HCT116 (cell line): ENCODE results near the gene ARHGAP42. TPM values are rescaled to one million over a fixed set of nuclear protein-coding genes. Genes with fewer than 3 reads are reported as not detected.

Source experiments
- ATAC-seq: fragments of 200-7000 bp; cut with Tn5 transposase; 2 replicates; pipeline ENCODE4 v1.9.1; 2020; ENCODE audit warnings: mild to moderate bottlenecking, moderate library complexity
- BruUV-seq: library from RNA; stranded (reverse); fragments of 400-500 nt; replicated peaks from 2 replicates; lab custom pipeline; 2021; lab: Mats Ljungman, UMichigan
- CTCF ChIA-PET: fragments of 300-600 bp; sonication (Branson Sonifier 250); formaldehyde crosslinking; loops from one replicate; lab custom pipeline; 2021; ENCODE audit warnings: antibody characterized with exemption; lab: Charles Lee
- POLR2A ChIA-PET: fragments of 300-600, 350-600 bp; sonication (Branson Sonifier 250); formaldehyde crosslinking; loops from one replicate; lab custom pipeline; 2021; ENCODE audit warnings: antibody characterized with exemption; lab: Charles Lee
- RAD21 ChIA-PET, 2 experiments: fragments of 300-600 bp; sonication (Branson Sonifier 250); formaldehyde crosslinking; loops; one replicate each; lab custom pipeline; 2023; ENCODE audit warnings: low total read pairs in 2 of 2; ENCODE audit not compliant: uncharacterized antibody in 2 of 2, unreplicated experiment in 2 of 2, low non-redundant PET in 1 of 2; lab: Charles Lee
- DNase-seq: peaks from one replicate; pipeline ENCODE4 v3.0.0-alpha.2; 2010; ENCODE audit warnings: low read depth, low spot score
- H2AFZ ChIP-seq: fragments of 200-600 bp; shearing (Covaris generic), sonication (generic); 2 replicates; pipeline ENCODE4 v1.6.1; 2017; ENCODE audit warnings: low read depth, mixed run types, mixed read lengths, antibody characterized with exemption, low read length; ENCODE audit not compliant: poor library complexity, severe bottlenecking
- H3K27ac ChIP-seq: 2 replicates; pipeline ENCODE4 v1.5.1; 2012; ENCODE audit warnings: low read depth, low read length
- H3K27me3 ChIP-seq: fragments of 200-600 bp; sonication (generic); 2 replicates; pipeline ENCODE4 v1.6.1; 2016; ENCODE audit warnings: mixed run types, low read length, mixed read lengths; ENCODE audit not compliant: insufficient read depth
- H3K36me3 ChIP-seq, 2 experiments: fragments of 200-500 bp in 1 of 2; fragments of 200-600 bp in 1 of 2; sonication (Bioruptor generic) in 1 of 2; sonication (generic) in 1 of 2; 2 replicates each; pipeline versions ENCODE4 v1.5.1 to v1.6.1; 2014 to 2016; ENCODE audit warnings: low read length in 2 of 2, inconsistent platforms in 1 of 2, mixed read lengths in 1 of 2, mixed run types in 1 of 2; ENCODE audit not compliant: insufficient read depth in 2 of 2, control insufficient read depth in 1 of 2
- H3K4me1 ChIP-seq, 2 experiments: fragments of 200-600 bp in 1 of 2; sonication (generic) in 1 of 2; 2 replicates each; pipeline versions ENCODE4 v1.5.1 to v1.6.1; 2012 to 2017; ENCODE audit warnings: low read length in 2 of 2, inconsistent platforms in 1 of 2, mild to moderate bottlenecking in 1 of 2, mixed read lengths in 1 of 2, mixed run types in 1 of 2, moderate library complexity in 1 of 2; ENCODE audit not compliant: insufficient read depth in 2 of 2, control insufficient read depth in 1 of 2
- H3K4me2 ChIP-seq: fragments of 200-600 bp; sonication (generic); 2 replicates; pipeline ENCODE4 v1.6.1; 2017; ENCODE audit warnings: mixed run types, low read length, mixed read lengths
- H3K4me3 ChIP-seq, 2 experiments: fragments of 200-600 bp in 1 of 2; sonication (generic) in 1 of 2; replicated peaks in 1 of 2; 2 replicates each; pipeline ENCODE4 v1.5.1; 2011 to 2016; ENCODE audit warnings: low read length in 2 of 2, control low read depth in 1 of 2, low read depth in 1 of 2, mild to moderate bottlenecking in 1 of 2, mixed read lengths in 1 of 2, mixed run types in 1 of 2
- H3K79me2 ChIP-seq: fragments of 200-600 bp; sonication (generic); 2 replicates; pipeline ENCODE4 v1.6.1; 2017; ENCODE audit warnings: mild to moderate bottlenecking, mixed run types, low read length, moderate library complexity, mixed read lengths; ENCODE audit not compliant: insufficient read depth
- H3K9ac ChIP-seq: fragments of 200-600 bp; sonication (generic); 2 replicates; pipeline ENCODE4 v1.6.1; 2016; ENCODE audit warnings: low read length, mixed read lengths
- H3K9me2 ChIP-seq: fragments of 200-600 bp; sonication (generic), shearing (Covaris generic); 2 replicates; pipeline ENCODE4 v1.6.1; 2017; ENCODE audit warnings: mixed run types, mild to moderate bottlenecking, moderate library complexity; ENCODE audit not compliant: insufficient read depth
- H3K9me3 ChIP-seq, 2 experiments: fragments of 200-500 bp in 1 of 2; fragments of 200-600 bp in 1 of 2; sonication (Bioruptor generic) in 1 of 2; sonication (generic) in 1 of 2; 2 replicates each; pipeline ENCODE4 v1.6.1; 2014 to 2017; ENCODE audit warnings: low read length in 2 of 2, mixed read lengths in 2 of 2, inconsistent platforms in 1 of 2, low read depth in 1 of 2, mild to moderate bottlenecking in 1 of 2, mixed run types in 1 of 2, moderate library complexity in 1 of 2; ENCODE audit not compliant: control insufficient read depth in 1 of 2, insufficient read depth in 1 of 2
- H4K20me1 ChIP-seq: fragments of 200-600 bp; sonication (generic), shearing (Covaris generic); 2 replicates; pipeline ENCODE4 v1.6.1; 2017; ENCODE audit warnings: mixed run types, mild to moderate bottlenecking, moderate library complexity; ENCODE audit not compliant: insufficient read depth
- ATF3 ChIP-seq: IDR thresholded peaks from 2 replicates; pipeline ENCODE4 v1.6.1; 2012
- CBX3 ChIP-seq: IDR thresholded peaks from 2 replicates; pipeline ENCODE4 v1.6.1; 2012; ENCODE audit warnings: low read depth
- CEBPB ChIP-seq: IDR thresholded peaks from 2 replicates; pipeline ENCODE4 v1.6.1; 2012; ENCODE audit warnings: low read depth
- CTCF ChIP-seq, 3 experiments: fragments of 200-600 bp in 1 of 3; sonication (generic) in 1 of 3; IDR thresholded peaks in 2 of 3; conservative IDR thresholded peaks in 1 of 3; 2 replicates each; pipeline ENCODE4 v1.5.1; 2012 to 2017; ENCODE audit warnings: low read depth in 2 of 3, low read length in 2 of 3, antibody characterized with exemption in 1 of 3, borderline replicate concordance in 1 of 3, control low read depth in 1 of 3, mild to moderate bottlenecking in 1 of 3, mixed read lengths in 1 of 3, mixed run types in 1 of 3, moderate library complexity in 1 of 3; ENCODE audit not compliant: insufficient read depth in 1 of 3
- EGR1 ChIP-seq: IDR thresholded peaks from 2 replicates; pipeline ENCODE4 v1.6.1; 2012; ENCODE audit warnings: low read depth
- EZH2 ChIP-seq: fragments of 200-600 bp; sonication (generic); IDR thresholded peaks from 2 replicates; pipeline ENCODE4 v1.6.1; 2017; ENCODE audit warnings: antibody characterized with exemption, mixed run types
- EZH2phosphoT487 ChIP-seq: fragments of 200-600 bp; IDR thresholded peaks from 2 replicates; pipeline ENCODE4 v1.6.1; 2018; ENCODE audit warnings: antibody characterized with exemption, borderline replicate concordance
- FOSL1 ChIP-seq: IDR thresholded peaks from 2 replicates; pipeline ENCODE4 v1.6.1; 2012; ENCODE audit warnings: low read depth
- JUND ChIP-seq: IDR thresholded peaks from 2 replicates; pipeline ENCODE4 v1.6.1; 2012
- POLR2A ChIP-seq: IDR thresholded peaks from 2 replicates; pipeline ENCODE4 v1.7.0; 2011; ENCODE audit warnings: borderline replicate concordance; ENCODE audit not compliant: insufficient read depth, insufficient read length; ENCODE audit errors: extremely low read depth
- POLR2AphosphoS5 ChIP-seq: IDR thresholded peaks from 2 replicates; pipeline ENCODE4 v1.6.1; 2011; ENCODE audit warnings: mild to moderate bottlenecking, low read depth, low read length, moderate library complexity
- RAD21 ChIP-seq: IDR thresholded peaks from 2 replicates; pipeline ENCODE4 v1.6.1; 2012; ENCODE audit warnings: low read depth, mild to moderate bottlenecking
- SIN3A ChIP-seq: IDR thresholded peaks from 2 replicates; pipeline ENCODE4 v1.6.1; 2012; ENCODE audit warnings: low read depth
- SP1 ChIP-seq: IDR thresholded peaks from 2 replicates; pipeline ENCODE4 v1.6.1; 2012; ENCODE audit warnings: low read depth
- SRF ChIP-seq: IDR thresholded peaks from 2 replicates; pipeline ENCODE4 v1.6.1; 2012; ENCODE audit warnings: low read depth
- TCF7L2 ChIP-seq: IDR thresholded peaks from 2 replicates; pipeline ENCODE4 v1.7.0; 2011; ENCODE audit warnings: borderline replicate concordance, inconsistent platforms; ENCODE audit not compliant: insufficient read depth, insufficient read length; ENCODE audit errors: extremely low read depth
- YY1 ChIP-seq: IDR thresholded peaks from 2 replicates; pipeline ENCODE4 v1.6.1; 2011; ENCODE audit warnings: low read length, low read depth, moderate library complexity, mild to moderate bottlenecking; ENCODE audit not compliant: insufficient replicate concordance; ENCODE audit errors: extremely low read depth
- ZFX ChIP-seq: fragments of 450-650 bp; IDR thresholded peaks from 2 replicates; pipeline ENCODE4 v1.6.1; 2017
- ZNF274 ChIP-seq: fragments of 200-500 bp; sonication (Bioruptor generic); IDR thresholded peaks from 2 replicates; pipeline ENCODE4 v1.6.1; 2014; ENCODE audit warnings: mild to moderate bottlenecking, low read depth, low read length, inconsistent platforms
- intact Hi-C: fragments of 100-400 bp; cut with micrococcal nuclease; formaldehyde crosslinking; loops from 2 replicates; pipeline ENCODE4 v1.10.0; 2022
- total RNA-seq: library from RNA; stranded (reverse); gene quantifications from one replicate; pipeline ENCODE4 v1.2.1, GENCODE V29; 2021; ENCODE audit not compliant: unreplicated experiment

ARHGAP42 gene
- total RNA-seq, 1 experiment from 2014 or later = 12.3 TPM

GRCh38 chr11:100833276-100833675 lies 146.2 kb downstream of the ARHGAP42 start:
- no peak for ATAC-seq
- H2AFZ ChIP-seq = no peak overlapping the region

GRCh38 chr11:100835854-100836253 lies 148.8 kb downstream of the ARHGAP42 start:
- Histone ChIP-seq H3K79me2 (no peaks in the 10 kb centered on the region; the same call in 1 of the 2 replicates), H3K4me2 (no peak overlapping the region), H4K20me1 (no peaks in the 10 kb centered on the region), H3K27me3 (no peaks in the 10 kb centered on the region), H3K36me3 (no peaks in the 10 kb centered on the region), H3K4me1 (peaks cover 3 to 27% of the 10 kb centered on the region in 2 experiments; a peak in 2 of 4 replicates), H3K4me3 (no peak overlapping the region), H3K9me2 (no peaks in the 10 kb centered on the region), H3K27ac (no peak overlapping the region), H2AFZ (no peak overlapping the region), H3K9ac (no peak overlapping the region), H3K9me3 (no peaks in the 10 kb centered on the region)
- BruUV-seq = no TSS peak
- ChIA-PET CTCF (interaction anchor here (0.6 kb wide), 1 partner anchor 7 kb away, joined by 3 read pairs; no protein-coding TSS in a partner anchor), POLR2A (no interaction called here), RAD21 (no interaction called here)
- ATAC-seq (no peak), DNase-seq (no peak)
- intact Hi-C loops = no loop called here
- no peak for TF ChIP-seq JUND
- no peak for TF ChIP-seq YY1
- TF ChIP-seq EZH2 = no peak
- no peak for TF ChIP-seq ZFX
- TF ChIP-seq CEBPB = no peak
- TF ChIP-seq ATF3 = no peak
- no peak for TF ChIP-seq CTCF (IDR thresholded peaks at IDR 0.05 in 2 of 3, conservative IDR thresholded peaks at IDR 0.05 in 1 of 3; ENCODE audit: borderline replicate concordance in 1 of 3, insufficient read depth in 1 of 3, low read depth in 2 of 3, low read length in 2 of 3)
- TF ChIP-seq TCF7L2 = no peak
- no peak for TF ChIP-seq EZH2phosphoT487
- TF ChIP-seq FOSL1 = no peak; the same call in 1 of the 2 replicates
- no peak for TF ChIP-seq SIN3A
- no peak for TF ChIP-seq ZNF274

More at GRCh38 chr11:100833276-100833675, 146.2 kb downstream of the ARHGAP42 start:
- no peaks in the 10 kb centered on the region; the same call in 1 of the 2 replicates for H3K79me2 ChIP-seq
- no peaks in the 10 kb centered on the region for H4K20me1 ChIP-seq
- ChIA-PET CTCF (interaction anchor here (1.0 kb wide), 1 partner anchor 15 kb away, joined by 3 read pairs; no protein-coding TSS in a partner anchor), RAD21 (no interaction called here), POLR2A (no interaction called here)
- H3K9ac ChIP-seq = no peak overlapping the region
- no peak overlapping the region for H3K27ac ChIP-seq
- H3K4me3 ChIP-seq = no peak overlapping the region
- H3K36me3 ChIP-seq = no peaks in the 10 kb centered on the region
- no TSS peak for BruUV-seq
- no peak overlapping the region for H3K4me2 ChIP-seq
- intact Hi-C loops = no loop called here
- H3K9me3 ChIP-seq = no peaks in the 10 kb centered on the region
- DNase-seq = no peak
- TF ChIP-seq EGR1 (no peak), TCF7L2 (no peak), SIN3A (no peak), CEBPB (no peak), ZFX (no peak), CBX3 (no peak), SP1 (no peak), RAD21 (no peak), ATF3 (no peak), SRF (no peak), ZNF274 (no peak), JUND (no peak), POLR2A (no peak), POLR2AphosphoS5 (no peak), FOSL1 (no peak)
- H3K27me3 ChIP-seq = no peaks in the 10 kb centered on the region
- peaks cover 3 to 35% of the 10 kb centered on the region in 2 experiments; a peak in 2 of 4 replicates for H3K4me1 ChIP-seq
- no peaks in the 10 kb centered on the region for H3K9me2 ChIP-seq
